Activated B cell treated with CpG ODN at 0.5 μM for 24 hours (primary cell): Measurements from ENCODE around the gene FGD5. TPM values are rescaled to one million over a fixed set of nuclear protein-coding genes. Genes with fewer than 3 reads are reported as not detected.

Experiments used
- ATAC-seq: fragments of 200-7000 bp; cut with Tn5 transposase; one replicate; pipeline ENCODE4 v1.10.0; 2021; ENCODE audit warnings: low read depth, mild to moderate bottlenecking, moderate library complexity
- CTCF ChIA-PET: fragments of 350-600 bp; sonication (Branson Sonifier 250); formaldehyde crosslinking; loops from one replicate; lab custom pipeline; 2021; ENCODE audit warnings: antibody characterized with exemption; lab: Charles Lee
- POLR2A ChIA-PET: fragments of 350-600 bp; sonication (Branson Sonifier 250); formaldehyde crosslinking; loops from one replicate; lab custom pipeline; 2021; ENCODE audit warnings: antibody characterized with exemption; lab: Charles Lee
- DNase-seq: peaks from one replicate; pipeline ENCODE4 v3.0.0; 2022
- H3K27ac Mint-ChIP-seq: one replicate; pipeline ENCODE4 v1.8.0; 2020; ENCODE audit warnings: mixed read lengths
- H3K27me3 Mint-ChIP-seq: one replicate; pipeline ENCODE4 v1.8.0; 2021; ENCODE audit warnings: mixed read lengths
- H3K36me3 Mint-ChIP-seq: one replicate; pipeline ENCODE4 v1.8.0; 2021; ENCODE audit warnings: low read depth, mixed read lengths
- H3K4me1 Mint-ChIP-seq: one replicate; pipeline ENCODE4 v1.8.0; 2021; ENCODE audit warnings: mixed read lengths
- H3K4me3 Mint-ChIP-seq: one replicate; pipeline ENCODE4 v1.8.0; 2020; ENCODE audit warnings: mild to moderate bottlenecking, mixed read lengths
- H3K9me3 Mint-ChIP-seq: one replicate; pipeline ENCODE4 v1.8.0; 2020; ENCODE audit warnings: mixed read lengths
- intact Hi-C: fragments of 100-400 bp; cut with micrococcal nuclease; formaldehyde crosslinking; loops from one replicate; pipeline ENCODE4 v1.15.1; 2024
- total RNA-seq: library from RNA; stranded (reverse); gene quantifications from 2 replicates; pipeline ENCODE4 v1.2.3, GENCODE V29; 2022
- TF ChIP-seq, protein P1 (sequence below): fragments of 200-600 bp; IDR thresholded peaks from one replicate; pipeline ENCODE4 v1.8.0; 2022; ENCODE audit warnings: antibody characterized with exemption, mild to moderate bottlenecking

The FGD5 gene
- total RNA-seq, 1 donor from 2014 or later, result not detected

DNA sequence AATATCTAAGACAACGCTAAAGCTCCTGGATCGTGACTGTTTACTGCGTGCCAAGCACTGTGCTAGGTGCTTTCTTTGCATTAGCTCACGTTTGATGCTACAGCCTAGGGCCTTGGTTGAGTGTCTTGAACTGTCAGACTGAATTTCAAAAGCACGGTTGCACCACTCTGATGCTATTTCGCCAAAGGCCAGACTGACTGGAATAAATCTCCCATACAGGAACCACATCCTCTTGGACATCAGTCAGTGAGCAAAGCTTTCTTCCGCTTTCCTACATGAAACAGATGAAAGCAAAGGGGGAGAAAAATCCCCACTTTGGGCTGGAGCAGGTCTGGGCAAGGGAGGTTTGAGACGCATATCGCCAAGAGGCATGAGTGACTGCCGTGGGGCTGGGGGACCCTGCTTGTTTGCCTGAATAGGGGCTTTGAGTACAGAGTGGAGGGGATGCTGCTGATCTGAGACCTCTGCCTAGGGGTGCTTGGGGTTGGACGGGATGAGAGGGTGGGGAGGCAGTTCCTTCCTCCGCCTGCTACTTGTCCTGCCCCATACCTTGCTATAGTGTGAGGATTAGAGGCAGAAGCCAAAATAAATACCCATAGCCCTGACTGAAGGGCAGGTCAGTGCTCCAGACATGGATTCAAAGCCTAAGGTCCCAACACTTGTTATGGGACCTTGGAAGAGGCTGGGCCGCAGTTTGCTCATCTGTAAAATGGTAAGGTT is 5.3 kb downstream of the FGD5 start:
- Mint-ChIP-seq H3K36me3 (no peaks in the 10 kb centered on the region), H3K9me3 (no peaks in the 10 kb centered on the region), H3K4me1 (no peaks in the 10 kb centered on the region), H3K4me3 (no peak overlapping the region), H3K27me3 (peaks cover 28% of the 10 kb centered on the region), H3K27ac (no peak overlapping the region)
- TF ChIP-seq, protein P1, sequence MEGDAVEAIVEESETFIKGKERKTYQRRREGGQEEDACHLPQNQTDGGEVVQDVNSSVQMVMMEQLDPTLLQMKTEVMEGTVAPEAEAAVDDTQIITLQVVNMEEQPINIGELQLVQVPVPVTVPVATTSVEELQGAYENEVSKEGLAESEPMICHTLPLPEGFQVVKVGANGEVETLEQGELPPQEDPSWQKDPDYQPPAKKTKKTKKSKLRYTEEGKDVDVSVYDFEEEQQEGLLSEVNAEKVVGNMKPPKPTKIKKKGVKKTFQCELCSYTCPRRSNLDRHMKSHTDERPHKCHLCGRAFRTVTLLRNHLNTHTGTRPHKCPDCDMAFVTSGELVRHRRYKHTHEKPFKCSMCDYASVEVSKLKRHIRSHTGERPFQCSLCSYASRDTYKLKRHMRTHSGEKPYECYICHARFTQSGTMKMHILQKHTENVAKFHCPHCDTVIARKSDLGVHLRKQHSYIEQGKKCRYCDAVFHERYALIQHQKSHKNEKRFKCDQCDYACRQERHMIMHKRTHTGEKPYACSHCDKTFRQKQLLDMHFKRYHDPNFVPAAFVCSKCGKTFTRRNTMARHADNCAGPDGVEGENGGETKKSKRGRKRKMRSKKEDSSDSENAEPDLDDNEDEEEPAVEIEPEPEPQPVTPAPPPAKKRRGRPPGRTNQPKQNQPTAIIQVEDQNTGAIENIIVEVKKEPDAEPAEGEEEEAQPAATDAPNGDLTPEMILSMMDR, result no peak
- no peak for ATAC-seq
- no peak for DNase-seq
- ChIA-PET POLR2A (interaction anchor here (0.6 kb wide), 1 partner anchor 537 kb away, joined by 3 read pairs; no protein-coding TSS in a partner anchor), CTCF (no interaction called here)
- intact Hi-C loops, result no loop called here

DNA sequence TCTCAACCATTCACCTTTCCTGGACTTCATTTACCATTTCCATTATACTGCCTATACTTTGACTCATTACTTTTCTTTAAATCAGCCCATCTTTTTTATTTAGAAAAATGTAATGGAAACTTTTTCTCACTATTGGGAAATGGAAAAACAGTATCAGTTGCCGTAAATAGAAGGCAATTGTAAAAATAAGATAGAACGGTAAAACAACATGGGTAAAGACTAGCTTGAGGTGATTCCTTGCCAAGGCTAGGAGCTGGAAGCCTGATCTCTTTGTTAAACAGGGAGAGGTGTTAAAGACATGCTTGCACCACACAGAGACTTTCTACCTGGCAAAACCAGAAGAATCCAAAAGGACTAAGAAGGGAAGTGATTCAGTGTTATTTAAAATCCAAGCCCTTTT is 5.9 kb downstream of the FGD5 start:
- intact Hi-C loops, result no loop called here
- no peak overlapping the region for H3K4me3 Mint-ChIP-seq
- TF ChIP-seq, protein P1, result no peak
- ATAC-seq (no peak), DNase-seq (no peak)
- CTCF ChIA-PET, result no interaction called here
- no peak overlapping the region for H3K27ac Mint-ChIP-seq
- no peaks in the 10 kb centered on the region for H3K4me1 Mint-ChIP-seq
- H3K9me3 Mint-ChIP-seq, result no peaks in the 10 kb centered on the region
- H3K36me3 Mint-ChIP-seq, result no peaks in the 10 kb centered on the region
- peaks cover 31% of the 10 kb centered on the region for H3K27me3 Mint-ChIP-seq
- POLR2A ChIA-PET, result no interaction called here

DNA sequence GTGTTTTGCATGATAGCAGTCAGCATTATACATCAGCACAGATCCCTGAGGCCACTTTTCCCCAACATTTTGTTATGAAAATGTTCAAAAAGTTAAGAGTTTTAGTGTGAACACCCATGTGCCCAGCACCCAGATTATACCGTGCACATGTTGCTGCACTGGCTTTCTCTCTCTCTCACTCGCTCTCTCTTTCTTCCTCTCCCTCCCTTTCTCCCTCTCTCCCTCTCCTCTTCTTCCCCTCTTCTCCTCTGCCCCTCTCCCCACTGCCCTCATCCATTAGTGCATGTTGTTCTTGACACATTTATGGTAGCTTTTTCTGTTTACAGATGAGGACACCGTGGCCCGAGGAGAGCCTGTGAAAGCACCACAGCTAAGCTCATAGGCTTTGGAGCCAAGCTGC is 7.3 kb downstream of the FGD5 start:
- no peaks in the 10 kb centered on the region for H3K36me3 Mint-ChIP-seq
- H3K27ac Mint-ChIP-seq, result no peak overlapping the region
- intact Hi-C loops, result no loop called here
- POLR2A ChIA-PET, result no interaction called here
- no peaks in the 10 kb centered on the region for H3K4me1 Mint-ChIP-seq
- H3K4me3 Mint-ChIP-seq, result no peak overlapping the region
- CTCF ChIA-PET, result no interaction called here
- DNase-seq, result no peak
- TF ChIP-seq, protein P1, result no peak
- ATAC-seq, result no peak
- H3K27me3 Mint-ChIP-seq, result peaks cover 36% of the 10 kb centered on the region
- no peaks in the 10 kb centered on the region for H3K9me3 Mint-ChIP-seq

DNA sequence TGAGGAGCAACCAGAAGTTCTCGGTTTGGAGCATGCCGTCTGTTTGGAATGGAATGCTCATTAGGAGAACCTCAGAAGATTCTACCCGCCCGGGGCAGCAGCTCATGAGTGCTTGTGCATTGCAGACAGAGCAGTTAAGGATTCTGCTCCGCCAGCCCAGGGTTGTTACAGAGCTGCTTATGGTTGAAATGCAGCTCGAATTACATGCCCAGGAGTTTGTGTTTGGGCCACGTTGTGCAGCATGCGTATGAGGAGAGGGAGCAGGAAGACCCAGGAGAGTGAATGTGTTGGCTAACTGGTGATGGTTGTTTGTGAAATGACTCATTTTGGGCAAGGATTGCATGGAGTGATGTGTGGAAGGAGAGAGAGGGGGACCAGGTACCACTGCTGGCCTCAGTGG is 9.0 kb downstream of the FGD5 start:
- peaks cover 38% of the 10 kb centered on the region for H3K27me3 Mint-ChIP-seq
- ChIA-PET POLR2A (no interaction called here), CTCF (no interaction called here)

DNA sequence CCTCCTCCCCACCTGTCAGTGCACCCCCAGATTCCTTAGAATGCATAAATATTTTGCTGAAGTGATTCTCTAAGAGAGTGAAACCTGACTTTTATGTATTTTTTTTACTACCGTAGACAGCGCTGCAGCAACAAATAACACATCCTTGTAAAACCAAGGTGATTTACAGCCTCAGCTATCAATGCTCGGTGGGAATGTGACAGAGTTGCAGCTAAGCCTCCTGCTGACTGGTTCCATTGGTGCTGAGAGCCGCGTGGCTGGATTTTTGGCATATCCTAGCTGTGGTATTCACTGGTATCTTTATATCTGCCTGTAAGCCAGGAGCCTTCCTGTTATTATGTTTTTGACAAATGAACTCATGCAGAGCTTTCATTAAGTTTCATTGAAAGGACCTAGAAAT is 11.0 kb downstream of the FGD5 start:
- H3K9me3 Mint-ChIP-seq, result no peaks in the 10 kb centered on the region
- DNase-seq (no peak), ATAC-seq (no peak)
- intact Hi-C loops, result no loop called here
- ChIA-PET POLR2A (no interaction called here), CTCF (no interaction called here)
- no peaks in the 10 kb centered on the region for H3K4me1 Mint-ChIP-seq
- TF ChIP-seq, protein P1, result no peak
- H3K4me3 Mint-ChIP-seq, result no peak overlapping the region
- H3K27ac Mint-ChIP-seq, result no peak overlapping the region
- H3K27me3 Mint-ChIP-seq, result peaks cover 28% of the 10 kb centered on the region
- H3K36me3 Mint-ChIP-seq, result no peaks in the 10 kb centered on the region

More for the DNA sequence above, 9.0 kb downstream of the FGD5 start:
- TF ChIP-seq, protein P1, result no peak
- Mint-ChIP-seq H3K36me3 (no peaks in the 10 kb centered on the region), H3K4me1 (no peaks in the 10 kb centered on the region), H3K4me3 (no peak overlapping the region), H3K9me3 (no peaks in the 10 kb centered on the region), H3K27ac (no peak overlapping the region)
- intact Hi-C loops, result no loop called here
- ATAC-seq, result no peak
- DNase-seq, result no peak
